ENCODE results near the gene PARD3B. TPM values are rescaled to one million over a fixed set of nuclear protein-coding genes. Genes with fewer than 3 reads are reported as not detected.

The PARD3B gene
- total RNA-seq, 1 experiment from 2014 or later, result 2.0 TPM

DNA sequence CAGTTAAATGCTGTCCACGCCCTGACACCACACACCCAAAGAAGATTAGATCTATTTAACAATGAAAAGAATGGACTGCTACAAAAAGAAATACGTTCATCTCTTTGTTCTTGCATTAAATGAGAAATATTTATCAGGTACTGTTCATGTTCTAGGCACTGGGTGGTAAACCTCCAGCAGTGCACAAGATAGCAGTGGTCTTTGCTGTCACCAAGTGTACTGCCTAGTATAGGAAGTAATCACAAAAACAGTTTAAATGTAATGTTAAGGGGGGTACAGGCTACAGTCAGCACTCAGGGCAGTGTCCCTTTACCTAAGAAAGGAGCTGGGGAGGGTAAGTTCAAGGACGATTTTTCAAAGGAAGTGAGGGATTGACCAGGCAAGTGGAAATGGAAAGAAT is 443.6 kb downstream of the PARD3B start:
- Histone ChIP-seq H3K27ac (ENCODE audit: low read depth, low read length) (no peak overlapping the region), H3K4me1 (ENCODE audit: control insufficient read depth in 1 of 2, insufficient read depth in 2 of 2, low read length in 2 of 2) (no peaks in the 10 kb centered on the region), H4K20me1 (ENCODE audit: insufficient read depth) (no peaks in the 10 kb centered on the region), H3K36me3 (ENCODE audit: control insufficient read depth in 1 of 2, insufficient read depth in 2 of 2, low read length in 2 of 2) (no peaks in the 10 kb centered on the region), H2AFZ (ENCODE audit: low read depth, low read length, poor library complexity, severe bottlenecking) (no peak overlapping the region), H3K79me2 (ENCODE audit: insufficient read depth, low read length) (no peaks in the 10 kb centered on the region), H3K9me2 (ENCODE audit: insufficient read depth) (no peaks in the 10 kb centered on the region), H3K4me3 (replicated peaks in 1 of 2; ENCODE audit: low read depth in 1 of 2, low read length in 2 of 2) (no peak overlapping the region), H3K4me2 (ENCODE audit: low read length) (no peak overlapping the region), H3K27me3 (ENCODE audit: insufficient read depth, low read length) (no peaks in the 10 kb centered on the region), H3K9me3 (ENCODE audit: control insufficient read depth in 1 of 2, insufficient read depth in 1 of 2, low read depth in 1 of 2, low read length in 2 of 2) (no peaks in the 10 kb centered on the region), H3K9ac (ENCODE audit: low read length) (no peak overlapping the region)
- DNase-seq (ENCODE audit: low read depth, low spot score) (no peak), ATAC-seq (no peak)
- intact Hi-C loops (cut with micrococcal nuclease), result no loop called here
- POLR2A ChIA-PET, result no interaction called here
- CTCF ChIA-PET, result no interaction called here
- no TSS peak for BruUV-seq (replicated peaks)
- RAD21 ChIA-PET (ENCODE audit: low non-redundant PET in 1 of 2, low total read pairs in 2 of 2, uncharacterized antibody in 2 of 2, unreplicated experiment in 2 of 2), result no interaction called here
- TF ChIP-seq, protein P1, sequence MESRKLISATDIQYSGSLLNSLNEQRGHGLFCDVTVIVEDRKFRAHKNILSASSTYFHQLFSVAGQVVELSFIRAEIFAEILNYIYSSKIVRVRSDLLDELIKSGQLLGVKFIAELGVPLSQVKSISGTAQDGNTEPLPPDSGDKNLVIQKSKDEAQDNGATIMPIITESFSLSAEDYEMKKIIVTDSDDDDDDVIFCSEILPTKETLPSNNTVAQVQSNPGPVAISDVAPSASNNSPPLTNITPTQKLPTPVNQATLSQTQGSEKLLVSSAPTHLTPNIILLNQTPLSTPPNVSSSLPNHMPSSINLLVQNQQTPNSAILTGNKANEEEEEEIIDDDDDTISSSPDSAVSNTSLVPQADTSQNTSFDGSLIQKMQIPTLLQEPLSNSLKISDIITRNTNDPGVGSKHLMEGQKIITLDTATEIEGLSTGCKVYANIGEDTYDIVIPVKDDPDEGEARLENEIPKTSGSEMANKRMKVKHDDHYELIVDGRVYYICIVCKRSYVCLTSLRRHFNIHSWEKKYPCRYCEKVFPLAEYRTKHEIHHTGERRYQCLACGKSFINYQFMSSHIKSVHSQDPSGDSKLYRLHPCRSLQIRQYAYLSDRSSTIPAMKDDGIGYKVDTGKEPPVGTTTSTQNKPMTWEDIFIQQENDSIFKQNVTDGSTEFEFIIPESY (IDR thresholded peaks at IDR 0.05; ENCODE audit: extremely low read depth, insufficient replicate concordance, low read length), result no peak
- TF ChIP-seq SP1 (IDR thresholded peaks at IDR 0.05; ENCODE audit: low read depth) (no peak), POLR2AphosphoS5 (IDR thresholded peaks at IDR 0.05; ENCODE audit: low read depth, low read length) (no peak), RAD21 (IDR thresholded peaks at IDR 0.05; ENCODE audit: low read depth) (no peak), ATF3 (IDR thresholded peaks at IDR 0.05) (no peak), ZNF274 (IDR thresholded peaks at IDR 0.05; ENCODE audit: low read depth, low read length) (no peak), ELF1 (IDR thresholded peaks at IDR 0.05; ENCODE audit: borderline replicate concordance, low read depth) (no peak), TCF7L2 (IDR thresholded peaks at IDR 0.05; ENCODE audit: borderline replicate concordance, extremely low read depth, insufficient read depth, insufficient read length) (no peak), CBX3 (IDR thresholded peaks at IDR 0.05; ENCODE audit: low read depth) (no peak)
- TF ChIP-seq, protein P2, sequence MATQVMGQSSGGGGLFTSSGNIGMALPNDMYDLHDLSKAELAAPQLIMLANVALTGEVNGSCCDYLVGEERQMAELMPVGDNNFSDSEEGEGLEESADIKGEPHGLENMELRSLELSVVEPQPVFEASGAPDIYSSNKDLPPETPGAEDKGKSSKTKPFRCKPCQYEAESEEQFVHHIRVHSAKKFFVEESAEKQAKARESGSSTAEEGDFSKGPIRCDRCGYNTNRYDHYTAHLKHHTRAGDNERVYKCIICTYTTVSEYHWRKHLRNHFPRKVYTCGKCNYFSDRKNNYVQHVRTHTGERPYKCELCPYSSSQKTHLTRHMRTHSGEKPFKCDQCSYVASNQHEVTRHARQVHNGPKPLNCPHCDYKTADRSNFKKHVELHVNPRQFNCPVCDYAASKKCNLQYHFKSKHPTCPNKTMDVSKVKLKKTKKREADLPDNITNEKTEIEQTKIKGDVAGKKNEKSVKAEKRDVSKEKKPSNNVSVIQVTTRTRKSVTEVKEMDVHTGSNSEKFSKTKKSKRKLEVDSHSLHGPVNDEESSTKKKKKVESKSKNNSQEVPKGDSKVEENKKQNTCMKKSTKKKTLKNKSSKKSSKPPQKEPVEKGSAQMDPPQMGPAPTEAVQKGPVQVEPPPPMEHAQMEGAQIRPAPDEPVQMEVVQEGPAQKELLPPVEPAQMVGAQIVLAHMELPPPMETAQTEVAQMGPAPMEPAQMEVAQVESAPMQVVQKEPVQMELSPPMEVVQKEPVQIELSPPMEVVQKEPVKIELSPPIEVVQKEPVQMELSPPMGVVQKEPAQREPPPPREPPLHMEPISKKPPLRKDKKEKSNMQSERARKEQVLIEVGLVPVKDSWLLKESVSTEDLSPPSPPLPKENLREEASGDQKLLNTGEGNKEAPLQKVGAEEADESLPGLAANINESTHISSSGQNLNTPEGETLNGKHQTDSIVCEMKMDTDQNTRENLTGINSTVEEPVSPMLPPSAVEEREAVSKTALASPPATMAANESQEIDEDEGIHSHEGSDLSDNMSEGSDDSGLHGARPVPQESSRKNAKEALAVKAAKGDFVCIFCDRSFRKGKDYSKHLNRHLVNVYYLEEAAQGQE (IDR thresholded peaks at IDR 0.05; ENCODE audit: low read depth), result no peak
